ENCODE data around the gene LEP. TPM values are rescaled to one million over a fixed set of nuclear protein-coding genes. Genes with fewer than 3 reads are reported as not detected.

The LEP gene
- total RNA-seq, 1 donor from 2014 or later, result not detected

GRCh38 chr7:128207609-128208008 is 33.5 kb upstream of the LEP start:
- peaks cover 43% of the 10 kb centered on the region for H3K27me3 ChIP-seq (ENCODE audit: low read depth)
- ATAC-seq (no peak), DNase-seq (no peak)
- no peak for TF ChIP-seq CTCF (IDR thresholded peaks at IDR 0.05)
- H3K36me3 ChIP-seq, result no peaks in the 10 kb centered on the region
- intact Hi-C loops (cut with DNase I), result no loop called here
- no peak overlapping the region for H3K4me3 ChIP-seq
- H3K4me1 ChIP-seq, result no peaks in the 10 kb centered on the region
- H3K9me3 ChIP-seq, result no peaks in the 10 kb centered on the region
- H3K27ac ChIP-seq, result no peak overlapping the region

- ATAC-seq (peak; percentile 91 to 93), DNase-seq (peak; percentile 73)
- intact Hi-C loops (cut with DNase I), result no loop called here
- peaks cover 27% of the 10 kb centered on the region for H3K27me3 ChIP-seq (ENCODE audit: low read depth)
- peak; percentile 98 for TF ChIP-seq CTCF (IDR thresholded peaks at IDR 0.05)
- no peaks in the 10 kb centered on the region for H3K9me3 ChIP-seq
- no peaks in the 10 kb centered on the region for H3K36me3 ChIP-seq
- no peak overlapping the region for H3K27ac ChIP-seq
- H3K4me1 ChIP-seq, result no peaks in the 10 kb centered on the region
- H3K4me3 ChIP-seq, result no peak overlapping the region
Measured at GRCh38 chr7:128209229-128210035, 31.6 kb upstream of the LEP start.

- Histone ChIP-seq H3K4me1 (no peaks in the 10 kb centered on the region), H3K36me3 (no peaks in the 10 kb centered on the region), H3K4me3 (no peak overlapping the region), H3K9me3 (no peaks in the 10 kb centered on the region), H3K27ac (no peak overlapping the region), H3K27me3 (ENCODE audit: low read depth) (peaks cover 27% of the 10 kb centered on the region)
- DNase-seq, result no peak
- intact Hi-C loops (cut with DNase I), result no loop called here
- no peak for ATAC-seq
- TF ChIP-seq CTCF (IDR thresholded peaks at IDR 0.05), result no peak
Measured at GRCh38 chr7:128210036-128210347, 31.1 kb upstream of the LEP start.

- Histone ChIP-seq H3K27me3 (ENCODE audit: low read depth) (peaks cover 27% of the 10 kb centered on the region), H3K4me1 (no peaks in the 10 kb centered on the region), H3K9me3 (no peaks in the 10 kb centered on the region), H3K36me3 (no peaks in the 10 kb centered on the region), H3K4me3 (no peak overlapping the region), H3K27ac (no peak overlapping the region)
- DNase-seq, result no peak
- intact Hi-C loops (cut with DNase I), result no loop called here
- ATAC-seq, result no peak
- TF ChIP-seq CTCF (IDR thresholded peaks at IDR 0.05), result no peak
Measured at GRCh38 chr7:128210590-128211570, 30.2 kb upstream of the LEP start.

- ATAC-seq (no peak), DNase-seq (no peak)
- intact Hi-C loops (cut with DNase I), result no loop called here
- Histone ChIP-seq H3K27ac (no peak overlapping the region), H3K9me3 (no peaks in the 10 kb centered on the region), H3K36me3 (no peaks in the 10 kb centered on the region), H3K4me3 (no peak overlapping the region), H3K4me1 (no peaks in the 10 kb centered on the region), H3K27me3 (ENCODE audit: low read depth) (peaks cover 27% of the 10 kb centered on the region)
- no peak for TF ChIP-seq CTCF (IDR thresholded peaks at IDR 0.05)
Measured at GRCh38 chr7:128211626-128212025, 29.5 kb upstream of the LEP start.

Data from lower lobe of right lung (tissue), 2 donors.